HG03103 (cell line): ENCODE measurements around the gene ALG3.

Source experiments
- ATAC-seq: cut with Tn5 transposase; IDR thresholded peaks from one replicate; pipeline ENCODE4 v1.9.1; 2021; ENCODE audit warnings: low read depth; ENCODE audit not compliant: unreplicated experiment

The ALG3 gene

GRCh38 chr3:184260724-184261269 is 12.0 kb upstream of the ALG3 start:
- ATAC-seq = no peak

DNA sequence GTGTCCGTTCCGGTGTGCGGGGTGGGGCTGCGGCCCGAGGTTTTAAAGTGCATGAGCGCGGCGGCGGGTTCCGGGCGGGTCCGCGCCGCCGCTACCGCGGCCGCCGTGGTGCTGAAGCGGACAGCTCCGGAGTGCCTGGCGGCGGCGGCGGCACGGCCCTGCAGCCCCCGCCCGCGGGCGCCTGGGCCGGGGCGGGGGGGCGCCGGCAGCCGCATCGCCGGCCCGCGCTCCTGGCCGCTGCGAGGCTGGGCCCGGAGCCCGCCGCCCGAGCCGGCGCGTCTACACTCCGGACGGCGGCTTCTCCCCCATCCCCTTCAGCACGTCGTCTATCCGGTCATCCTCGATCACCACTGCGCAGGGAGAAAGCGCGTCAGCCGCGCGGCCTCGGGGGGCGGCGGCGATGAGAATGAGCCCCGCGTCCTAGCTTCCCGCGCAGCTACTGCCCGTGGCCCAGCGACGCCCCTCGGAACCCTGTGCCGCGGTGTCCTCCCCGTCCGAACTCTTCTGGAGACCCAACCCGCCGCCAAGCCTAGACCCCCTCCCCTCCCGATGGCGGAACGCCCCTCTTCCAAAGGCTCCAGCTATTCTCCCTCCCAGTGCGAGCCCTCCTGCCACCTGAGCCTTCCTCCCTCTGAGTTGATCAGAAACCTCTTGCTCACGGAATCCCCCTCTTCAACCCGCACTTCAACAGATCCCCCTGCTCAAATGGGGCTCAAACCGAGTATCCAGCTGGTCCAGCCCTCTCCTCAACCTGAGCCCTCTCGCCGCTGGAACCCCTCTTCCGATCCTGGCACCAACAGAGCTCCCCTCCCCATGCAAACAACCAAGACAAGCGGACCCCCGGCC is 11.3 kb upstream of the ALG3 start:
- ATAC-seq = no peak

- no peak for ATAC-seq
These were observed 10.7 kb upstream of the ALG3 start for GRCh38 chr3:184259396-184259877.

DNA sequence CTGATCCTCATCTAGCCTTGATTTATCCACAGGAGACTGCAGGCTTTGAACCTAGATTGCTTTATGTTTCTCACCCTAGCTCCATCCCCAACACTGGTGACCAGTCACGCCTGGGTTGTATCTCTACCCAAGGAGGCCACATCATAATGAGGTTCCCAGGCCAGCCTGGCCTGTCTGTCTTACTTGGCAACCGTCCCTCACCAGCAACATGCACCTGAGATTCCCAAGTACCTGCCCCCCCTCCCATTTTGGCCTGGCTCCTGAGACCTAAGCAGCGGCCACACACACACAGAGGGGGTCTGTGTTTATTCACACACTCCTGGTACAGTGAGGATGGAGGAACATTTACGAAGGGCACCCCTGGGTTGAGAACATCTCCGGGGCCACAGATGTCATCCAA is 10.2 kb upstream of the ALG3 start:
- ATAC-seq = no peak

GRCh38 chr3:184257083-184257915 is 8.5 kb upstream of the ALG3 start:
- ATAC-seq = no peak

DNA sequence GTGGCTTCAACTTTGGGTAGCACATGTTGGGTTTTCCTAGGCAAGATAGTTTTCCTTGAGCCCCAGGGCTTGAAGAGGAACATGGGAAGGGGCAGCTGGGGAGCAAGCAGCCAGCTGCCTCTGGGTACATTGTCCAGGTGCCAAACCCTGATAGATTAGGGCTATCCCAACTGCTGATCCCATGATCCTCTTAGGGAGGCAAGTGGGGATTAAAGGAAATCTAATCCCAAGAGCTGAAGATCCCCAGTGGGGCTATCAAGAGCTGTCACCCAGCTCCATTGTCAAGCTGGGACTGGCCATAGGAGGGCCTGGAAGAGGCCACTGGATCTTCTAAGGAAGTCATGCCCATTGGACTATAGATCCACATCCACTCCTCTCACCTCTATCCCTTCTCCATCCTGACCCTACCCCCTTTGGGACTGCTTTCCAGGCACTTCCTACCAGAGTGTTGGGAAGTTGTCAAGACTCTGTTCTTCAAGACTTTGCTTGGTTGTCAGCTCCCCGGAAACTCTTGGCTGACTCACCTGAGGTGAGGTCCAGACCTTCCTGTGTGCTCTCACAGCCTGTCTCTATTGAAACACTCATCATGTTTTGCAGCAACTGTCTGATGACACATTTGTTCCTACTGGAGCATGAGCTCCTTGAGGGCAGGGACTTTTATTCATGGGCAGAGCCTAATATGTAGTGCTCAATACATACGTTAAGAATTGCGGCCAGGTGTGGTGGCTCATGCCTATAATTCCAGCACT is 6.7 kb upstream of the ALG3 start:
- ATAC-seq = no peak

DNA sequence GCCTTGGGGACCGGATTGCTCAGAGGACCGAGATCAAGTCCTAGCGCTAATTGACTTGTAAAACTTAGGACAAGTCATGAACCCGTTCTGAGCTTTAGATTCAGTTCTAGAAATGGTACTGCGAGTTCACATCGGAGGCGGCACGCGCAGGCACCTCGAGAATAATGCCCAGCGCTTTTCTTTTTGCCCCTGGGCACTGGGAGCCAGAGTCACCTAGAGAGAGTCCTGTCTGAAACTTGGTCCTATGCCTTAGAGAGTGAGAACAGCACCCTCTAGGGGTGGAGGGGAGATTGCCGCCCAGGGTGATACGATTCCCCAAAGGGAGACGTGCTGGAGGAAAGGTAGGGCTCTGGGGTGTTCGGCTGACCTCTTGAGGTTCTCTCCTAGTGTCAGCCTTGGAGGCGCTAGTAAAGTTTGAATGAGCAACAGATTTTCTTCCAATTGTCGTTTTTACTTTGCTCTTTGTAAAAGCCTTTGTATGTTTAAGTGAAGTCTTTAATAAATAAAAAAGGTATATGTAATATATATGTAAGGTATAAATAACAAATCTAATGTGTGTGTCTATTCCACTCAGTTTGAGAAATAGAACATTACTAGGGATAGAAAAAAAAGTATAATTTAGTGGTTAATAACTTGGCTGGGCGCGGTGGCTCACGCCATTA is 1.5 kb upstream of the ALG3 start:
- ATAC-seq = peak; percentile 58

GRCh38 chr3:184249412-184250166 is 827 bp upstream of the ALG3 start, which contains the start of gene EEF1AKMT4:
Gene EEF1AKMT4, plus strand, starts transcription at chr3:184249672. Its CDS starts 23 bp downstream, at chr3:184249695.
- ATAC-seq = peak; percentile 78

- no peak for ATAC-seq
These were observed 6.5 kb downstream of the ALG3 start for GRCh38 chr3:184242297-184242685.

DNA sequence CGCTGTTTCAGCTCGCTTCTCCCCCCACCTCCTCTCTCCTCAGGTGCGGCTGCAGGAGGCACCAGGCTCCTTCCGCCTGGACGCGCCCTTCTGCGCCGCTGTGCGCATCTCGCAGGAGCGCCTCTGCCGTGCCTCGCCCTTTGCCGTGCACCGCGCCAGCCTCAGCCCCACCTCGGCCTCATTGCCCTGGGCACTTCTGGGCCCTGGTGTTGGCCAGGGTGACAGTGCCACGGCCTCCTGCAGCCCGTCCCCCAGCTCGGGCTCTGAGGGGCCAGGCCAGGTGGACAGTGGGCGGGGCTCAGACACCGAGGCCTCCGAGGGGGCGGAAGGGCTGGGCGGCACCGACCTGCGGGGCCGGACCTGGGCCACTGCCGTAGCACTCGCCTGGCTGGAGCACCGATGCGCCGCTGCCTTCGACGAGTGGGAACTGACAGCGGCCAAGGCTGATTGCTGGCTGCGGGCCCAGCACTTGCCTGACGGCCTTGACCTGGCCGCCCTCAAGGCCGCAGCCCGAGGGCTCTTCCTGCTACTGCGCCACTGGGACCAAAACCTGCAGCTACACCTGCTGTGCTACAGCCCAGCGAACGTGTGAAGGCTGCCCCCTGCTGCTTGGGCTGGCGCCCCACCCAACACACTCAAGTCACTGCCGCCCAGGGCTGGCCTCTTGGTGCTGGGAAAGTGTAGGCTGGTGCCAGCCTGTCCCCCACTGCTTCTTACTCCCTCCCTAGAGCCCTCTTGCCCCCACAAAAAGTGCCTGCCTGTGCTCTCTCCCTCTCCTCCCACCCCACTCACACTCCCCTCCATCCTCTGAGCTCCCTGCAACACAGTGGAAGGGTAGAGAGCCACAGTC is 7.1 kb downstream of the ALG3 start:
- ATAC-seq = no peak

- no peak for ATAC-seq
These were observed 7.7 kb downstream of the ALG3 start for GRCh38 chr3:184241141-184241446.

- ATAC-seq = no peak
These were observed 8.2 kb downstream of the ALG3 start for GRCh38 chr3:184240384-184241140.

GRCh38 chr3:184239708-184240107 is 9.1 kb downstream of the ALG3 start:
- ATAC-seq = no peak

DNA sequence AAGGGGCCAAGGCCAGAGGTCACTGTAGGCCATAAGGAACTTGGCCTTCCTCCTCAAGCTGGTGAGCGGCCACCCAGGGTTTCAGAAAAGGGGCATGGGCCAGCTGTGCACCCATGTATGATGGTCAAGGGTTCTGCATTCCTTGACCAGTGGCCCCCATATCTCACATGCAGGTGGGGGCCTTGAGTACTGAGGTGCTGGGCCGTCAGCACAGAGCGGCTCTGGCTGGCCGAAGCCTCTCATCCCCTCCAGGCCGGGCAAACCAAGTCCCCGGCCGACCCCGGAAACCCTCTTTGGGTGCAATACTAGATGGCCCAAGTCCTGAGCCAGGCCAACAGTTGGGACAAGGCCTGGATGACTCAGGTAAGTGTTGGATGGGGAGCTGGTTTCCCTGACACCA is 9.5 kb downstream of the ALG3 start:
- ATAC-seq = no peak

GRCh38 chr3:184238246-184238818 is 10.4 kb downstream of the ALG3 start:
- no peak for ATAC-seq

DNA sequence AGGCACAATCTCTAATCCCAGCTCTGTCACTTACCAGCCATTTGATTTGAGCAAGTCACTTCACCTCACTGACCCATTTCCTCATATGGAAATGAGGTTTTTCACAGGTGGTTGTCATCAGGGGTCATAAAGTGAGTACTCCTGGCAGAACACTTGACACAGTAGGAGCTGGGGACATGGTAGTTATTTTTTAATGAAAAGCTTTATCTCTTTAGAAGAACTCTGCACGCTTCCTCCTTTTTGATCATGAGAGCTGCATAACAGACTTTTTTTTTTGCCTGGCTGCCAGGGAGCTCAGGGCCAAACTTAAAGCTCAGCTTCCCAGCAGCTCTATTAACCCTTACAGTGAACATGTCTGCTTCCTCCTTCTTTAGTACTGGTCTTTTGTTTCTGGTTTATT is 11.0 kb downstream of the ALG3 start:
- no peak for ATAC-seq

DNA sequence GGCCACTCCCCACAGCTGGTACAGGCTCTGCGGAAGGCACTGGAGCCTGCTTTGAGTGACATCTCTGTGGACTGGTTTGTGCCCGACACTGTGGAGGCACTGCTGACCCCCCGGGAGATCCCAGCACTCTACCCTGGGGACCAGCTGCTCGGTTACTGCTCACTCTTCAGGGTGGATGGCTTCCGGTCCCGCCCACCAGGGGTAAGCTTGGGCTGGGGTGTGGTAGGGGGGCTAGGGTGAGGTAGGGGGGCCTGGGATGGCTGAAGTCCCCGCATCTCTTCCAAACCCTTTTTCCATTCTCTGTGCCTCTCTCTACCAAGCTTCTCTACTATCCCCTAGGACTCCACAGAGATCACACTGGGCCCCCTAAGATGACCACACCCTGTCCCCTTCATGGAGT is 11.6 kb downstream of the ALG3 start:
- ATAC-seq = no peak

- ATAC-seq = no peak
These were observed 12.1 kb downstream of the ALG3 start for GRCh38 chr3:184236636-184237035.
